Hematopoietic multipotent progenitor cell (in vitro differentiated cells): Measurements from ENCODE around the gene LPAR1. TPM values are rescaled to one million over a fixed set of nuclear protein-coding genes. Genes with fewer than 3 reads are reported as not detected.
"Not testable (repeated sequence)": the region's sequence is repeated elsewhere in the genome, so short reads cannot be mapped to it uniquely, and the experiment has no call there.

Source experiments
- DNase-seq, 3 donors: peaks; one replicate each; pipeline ENCODE4 v3.0.0-alpha.2; 2011 to 2015; ENCODE audit warnings: low read depth in 2 of 3, low spot score in 2 of 3
- total RNA-seq: library from RNA; depleted of rRNA; stranded (reverse); fragments of >200 nt; gene quantifications from one replicate; pipeline ENCODE4 v1.2.3, GENCODE V29; 2012

LPAR1 gene, protein sequence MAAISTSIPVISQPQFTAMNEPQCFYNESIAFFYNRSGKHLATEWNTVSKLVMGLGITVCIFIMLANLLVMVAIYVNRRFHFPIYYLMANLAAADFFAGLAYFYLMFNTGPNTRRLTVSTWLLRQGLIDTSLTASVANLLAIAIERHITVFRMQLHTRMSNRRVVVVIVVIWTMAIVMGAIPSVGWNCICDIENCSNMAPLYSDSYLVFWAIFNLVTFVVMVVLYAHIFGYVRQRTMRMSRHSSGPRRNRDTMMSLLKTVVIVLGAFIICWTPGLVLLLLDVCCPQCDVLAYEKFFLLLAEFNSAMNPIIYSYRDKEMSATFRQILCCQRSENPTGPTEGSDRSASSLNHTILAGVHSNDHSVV
- 0.27 TPM for total RNA-seq

DNA sequence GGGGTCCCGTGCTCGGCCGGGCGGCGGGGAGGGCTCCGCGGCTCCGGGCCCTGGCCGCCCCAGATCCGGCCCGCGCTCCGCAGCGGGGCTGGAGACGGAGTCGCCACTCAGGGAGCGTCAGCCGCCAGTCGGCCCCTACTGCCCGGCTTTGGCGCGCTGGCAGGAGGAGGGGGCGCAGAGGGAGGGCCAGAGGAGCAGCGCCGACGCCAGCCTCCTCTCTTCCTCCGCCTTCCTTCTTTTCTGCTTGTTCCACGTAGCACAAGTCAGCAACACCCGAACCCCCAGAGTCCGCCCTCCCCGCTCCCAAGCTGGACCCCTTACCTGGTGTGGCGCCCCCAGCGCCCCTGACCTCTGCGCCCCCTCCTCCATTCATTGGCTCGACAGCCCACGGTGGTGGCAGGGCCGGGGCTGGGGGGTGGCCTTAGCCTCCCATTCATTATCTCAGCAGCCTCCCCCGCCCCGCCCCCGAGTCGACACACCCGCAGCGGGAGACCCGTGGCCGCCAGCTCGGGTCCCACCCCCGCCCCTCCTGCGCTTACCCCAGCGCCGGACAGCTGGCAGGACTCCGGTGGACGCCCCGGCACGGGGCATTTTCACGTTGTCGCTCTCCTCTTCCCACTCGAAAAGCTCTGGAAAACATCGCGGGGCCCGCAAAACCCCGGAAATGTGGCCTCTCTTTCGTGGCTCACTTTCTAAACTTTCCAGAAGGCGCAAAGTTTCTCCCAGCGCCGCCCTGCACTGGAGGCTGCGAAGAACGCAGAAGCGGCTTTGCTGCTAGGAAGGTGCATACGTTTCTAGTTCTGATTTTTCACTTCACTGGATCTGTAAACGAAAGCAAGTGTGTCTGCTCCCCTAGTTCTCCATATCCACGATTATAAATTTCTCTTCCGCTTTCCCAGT lies at the start of gene LPAR1:
Gene LPAR1 (minus strand): TSS at position 140 of the 900 bp plus-strand sequence. CDS start 66,353 bp downstream, outside the sequence.
- peak in 1 of 3 donors; percentile 50 for DNase-seq

DNA sequence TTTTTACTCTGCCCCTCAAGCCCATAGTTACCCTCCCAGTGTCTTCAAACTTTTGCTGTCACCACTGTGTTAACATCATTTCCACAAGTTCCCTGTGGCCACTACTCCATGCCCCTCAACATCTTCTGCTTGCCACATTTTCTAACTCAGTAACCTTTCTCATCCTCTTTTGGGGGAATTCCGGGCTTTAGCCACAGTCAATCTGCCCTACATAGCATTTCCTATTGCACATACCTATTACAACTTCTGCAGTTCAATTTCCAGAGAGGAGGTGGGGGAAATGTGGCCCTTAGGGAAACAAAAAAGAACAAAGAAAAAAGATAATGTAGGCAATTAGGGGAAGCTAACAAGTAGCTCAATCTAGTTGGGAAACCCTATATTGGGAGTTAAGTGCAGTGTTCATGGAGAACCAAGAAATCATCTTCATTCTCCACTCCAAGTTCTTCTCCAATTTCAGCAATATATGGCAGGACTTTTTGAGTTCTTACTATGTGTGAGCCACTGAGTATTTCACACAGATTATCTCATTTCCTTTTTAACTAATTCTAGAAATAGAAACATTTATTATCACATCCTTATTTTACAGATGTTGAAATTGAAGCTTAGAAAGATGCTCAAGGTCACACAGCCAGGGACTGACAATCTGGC lies 40.2 kb upstream of the LPAR1 start:
- DNase-seq: peak in 1 of 3 donors; percentile 11

DNA sequence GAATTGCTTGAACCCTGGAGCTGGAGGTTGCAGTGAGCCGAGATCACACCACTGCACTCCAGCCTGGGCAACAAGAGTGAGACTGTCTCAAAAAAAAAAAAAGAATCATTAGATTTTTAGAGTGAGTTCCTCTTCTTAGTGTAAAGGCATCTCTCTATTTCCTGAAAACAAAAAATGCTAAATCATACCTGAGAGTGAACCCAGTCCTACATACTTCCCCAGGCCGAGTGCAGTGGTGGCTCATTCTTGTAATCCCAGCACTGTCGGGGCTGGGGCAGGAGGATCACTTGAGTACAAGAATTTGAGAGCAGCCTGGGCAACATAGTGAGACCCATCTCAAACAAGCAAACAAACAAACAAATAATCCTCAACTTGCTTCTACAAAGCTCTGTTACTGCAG lies 38.2 kb upstream of the LPAR1 start:
- peak in 2 of 3 donors; percentile 19 to 71 for DNase-seq

DNA sequence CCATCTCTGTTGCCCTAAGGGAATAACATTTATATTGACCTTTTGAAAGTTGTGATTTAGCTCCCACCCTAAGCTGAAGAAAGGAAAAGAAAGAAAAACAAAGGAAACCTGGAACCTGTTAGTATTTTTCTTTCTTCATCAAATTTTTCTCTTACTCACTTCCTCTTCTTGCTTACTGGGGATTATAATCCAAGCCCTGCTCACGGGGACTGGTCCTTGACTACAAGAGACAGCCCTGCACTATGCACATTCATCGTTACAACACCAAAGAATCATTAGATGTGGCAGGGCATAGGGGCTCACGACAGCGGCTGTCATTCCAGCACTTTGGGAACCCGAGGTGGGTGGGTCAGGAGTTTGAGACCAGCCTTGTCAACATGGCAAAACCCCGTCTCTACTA lies 37.8 kb upstream of the LPAR1 start:
- DNase-seq: no peak

DNA sequence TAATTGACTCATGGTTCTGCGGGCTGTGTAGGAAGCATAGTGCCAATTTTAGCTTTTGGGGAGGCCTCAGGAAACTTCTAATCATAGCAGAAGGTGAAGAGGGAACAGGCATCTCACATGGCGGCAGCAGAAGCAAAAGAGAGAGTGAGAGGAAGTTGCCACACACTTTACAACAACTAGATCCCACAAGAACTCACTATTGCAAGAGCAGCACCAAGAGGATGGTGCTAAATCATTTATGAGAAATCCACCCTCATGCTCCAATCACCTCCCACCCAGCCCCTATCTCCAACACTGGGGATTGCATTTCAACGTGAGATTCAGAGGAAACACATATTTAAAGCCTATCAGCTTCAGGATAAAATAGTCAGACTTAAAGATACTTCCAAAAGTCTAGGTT lies 36.1 kb upstream of the LPAR1 start:
- peak in 1 of 3 donors; percentile 15 for DNase-seq

DNA sequence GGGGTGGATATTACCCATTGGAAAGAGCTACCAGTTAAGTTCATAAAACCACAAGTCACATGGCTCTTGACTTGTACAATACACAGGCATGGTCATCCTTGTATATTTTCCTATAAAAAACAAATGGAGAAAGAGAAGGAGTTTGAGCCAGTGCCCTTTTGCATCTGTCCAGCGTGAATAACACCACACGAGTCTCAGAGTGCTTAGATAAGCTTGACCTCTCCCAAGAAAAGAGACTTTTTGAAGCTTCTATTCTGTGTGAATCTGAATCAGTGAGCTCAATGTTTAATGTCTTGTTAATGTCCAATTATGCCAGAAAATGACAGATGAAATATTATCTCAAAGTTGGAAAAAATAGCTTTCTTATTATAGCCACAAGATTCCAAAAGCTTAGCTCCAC lies 30.9 kb upstream of the LPAR1 start:
- DNase-seq: no peak

DNA sequence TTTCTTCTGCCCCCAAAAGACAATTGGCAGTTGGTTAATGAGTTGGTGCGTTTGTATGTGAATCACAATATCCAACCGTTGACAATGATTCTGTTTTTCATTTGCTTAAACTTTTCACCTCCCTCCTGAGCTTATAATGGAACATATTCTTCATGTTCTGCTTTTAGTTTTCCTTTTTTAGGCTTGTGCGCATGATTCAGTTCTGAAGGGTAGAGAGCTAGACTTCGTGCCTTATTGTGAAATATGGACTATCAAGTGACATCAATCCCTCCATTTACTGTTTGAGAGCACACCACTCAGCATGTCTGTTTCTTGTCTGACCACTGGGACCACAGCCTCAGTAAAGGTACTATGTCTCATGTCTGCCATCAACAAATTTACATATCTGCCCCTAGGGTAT lies 30.5 kb upstream of the LPAR1 start:
- no peak for DNase-seq

DNA sequence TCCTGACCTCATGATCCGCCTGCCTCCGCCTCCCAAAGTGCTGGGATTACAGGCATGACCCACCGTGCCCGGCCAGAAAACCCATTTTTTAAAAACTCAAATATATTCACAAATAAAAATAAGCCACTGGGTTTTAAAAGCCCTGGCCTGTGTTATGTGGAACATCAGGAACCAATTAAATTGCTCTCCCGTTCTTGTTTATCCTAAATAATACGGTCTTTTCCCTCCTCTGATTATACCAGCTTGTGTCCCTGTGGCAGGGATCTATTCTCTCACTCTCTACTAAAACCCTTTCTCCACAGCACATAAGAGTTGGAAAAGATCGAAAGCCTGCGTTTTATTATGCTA lies 30.1 kb upstream of the LPAR1 start:
- DNase-seq: no peak

DNA sequence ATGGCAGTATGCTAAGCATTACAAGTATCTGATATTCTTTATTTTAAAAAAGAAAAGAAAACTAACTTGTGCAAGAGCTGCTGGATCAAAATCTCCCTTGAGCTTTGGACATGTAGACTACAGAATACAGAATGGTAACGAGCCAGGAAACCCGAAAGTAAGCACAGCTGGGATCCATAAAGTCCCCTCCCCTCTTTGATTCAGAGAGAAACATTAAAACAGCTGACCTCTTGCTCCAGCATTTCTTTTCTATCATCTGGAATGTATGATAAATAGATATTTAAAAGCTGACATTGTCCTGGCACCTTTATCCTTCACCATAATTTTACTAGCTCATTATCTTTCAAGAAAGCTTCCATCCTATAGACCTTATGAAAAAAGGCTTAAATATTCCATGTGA lies 28.2 kb upstream of the LPAR1 start:
- DNase-seq: no peak

DNA sequence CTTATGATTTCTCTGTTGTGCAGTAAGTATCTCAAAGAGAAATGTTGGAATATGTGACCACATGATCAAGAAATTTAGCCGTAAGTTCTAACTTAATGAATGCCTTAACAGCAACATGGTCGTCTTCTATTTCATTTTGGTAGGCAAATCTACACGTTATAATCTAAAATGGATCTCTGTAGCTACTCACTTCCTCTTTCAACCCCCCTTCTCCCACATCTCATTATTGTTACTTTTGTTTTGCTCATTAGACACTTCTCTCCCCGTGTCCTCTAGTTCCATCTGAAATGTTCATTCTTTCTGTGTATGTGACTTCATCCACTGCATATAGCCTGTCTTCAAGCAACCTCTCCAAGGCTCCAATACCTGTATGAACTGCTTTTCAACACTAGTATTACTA lies 27.1 kb upstream of the LPAR1 start:
- DNase-seq: peak in 1 of 3 donors; percentile 42

DNA sequence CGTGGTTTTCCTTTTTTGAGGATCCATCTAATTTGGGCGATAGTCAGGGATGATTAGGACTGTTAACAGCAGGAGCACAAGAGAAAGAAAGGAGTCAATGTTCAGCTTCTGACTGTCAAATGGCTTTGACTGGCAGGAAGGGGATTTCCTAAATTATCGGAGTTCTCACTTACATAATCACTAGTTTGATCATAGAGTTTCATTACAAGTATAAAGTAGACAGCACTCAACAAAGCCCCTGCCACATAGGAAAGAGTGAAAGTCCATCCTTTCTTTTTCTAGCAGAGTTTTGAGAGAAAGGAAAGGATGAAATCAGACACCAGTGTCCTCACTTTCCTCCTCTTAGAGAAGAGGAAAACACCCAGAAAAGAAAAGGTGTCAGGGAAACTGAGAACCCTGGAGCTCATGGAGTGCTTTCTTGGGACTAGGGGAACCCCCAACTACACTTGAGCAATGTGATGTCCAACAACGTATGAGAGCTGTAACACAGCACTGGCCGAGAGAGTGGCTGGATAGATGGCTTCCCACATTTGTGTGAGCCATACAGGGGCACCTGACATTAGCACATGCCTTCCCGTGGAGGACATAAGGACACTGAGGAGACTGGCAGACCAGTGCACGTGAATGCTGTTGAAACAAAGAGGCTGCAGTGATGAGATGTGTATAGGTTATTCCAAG lies 26.0 kb upstream of the LPAR1 start:
- DNase-seq: no peak

DNA sequence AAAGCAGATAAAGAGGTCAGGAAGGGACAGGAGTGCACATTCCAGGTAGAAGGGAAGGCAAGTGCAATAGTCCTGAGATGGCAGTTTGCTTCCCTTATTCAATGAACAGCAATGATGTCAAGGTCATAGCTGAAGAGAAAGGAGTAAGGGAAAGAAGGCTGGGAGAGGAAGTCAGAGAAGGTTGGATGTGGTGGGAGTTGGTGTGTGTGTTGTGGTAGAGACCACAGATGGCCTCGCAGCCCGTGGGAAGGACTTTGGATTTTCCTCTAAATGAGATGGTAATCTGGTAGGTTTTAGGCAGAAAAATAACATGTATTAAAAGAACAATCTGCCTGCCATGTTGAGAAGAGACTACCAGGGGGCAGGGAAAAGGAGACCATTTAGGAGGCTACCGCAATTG lies 25.1 kb upstream of the LPAR1 start:
- DNase-seq: no peak

DNA sequence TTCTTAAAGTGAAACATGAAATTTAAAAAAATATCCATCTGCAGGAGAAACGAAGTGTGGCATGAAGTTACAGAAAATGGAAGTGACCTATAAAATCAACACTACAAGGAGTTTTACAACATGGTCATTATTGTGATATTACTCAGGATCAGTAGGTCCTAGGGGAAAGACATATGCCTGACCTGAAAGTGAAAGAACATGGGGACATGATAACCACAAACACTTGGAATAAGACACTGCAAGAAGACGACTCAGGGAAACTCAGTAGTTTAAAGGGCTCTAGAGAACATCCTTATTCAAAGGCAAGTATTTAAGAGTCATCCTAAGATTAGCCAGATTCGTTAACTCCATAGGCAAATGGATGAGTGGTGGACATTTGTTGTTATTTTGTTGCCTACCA lies 19.9 kb upstream of the LPAR1 start:
- no peak for DNase-seq

DNA sequence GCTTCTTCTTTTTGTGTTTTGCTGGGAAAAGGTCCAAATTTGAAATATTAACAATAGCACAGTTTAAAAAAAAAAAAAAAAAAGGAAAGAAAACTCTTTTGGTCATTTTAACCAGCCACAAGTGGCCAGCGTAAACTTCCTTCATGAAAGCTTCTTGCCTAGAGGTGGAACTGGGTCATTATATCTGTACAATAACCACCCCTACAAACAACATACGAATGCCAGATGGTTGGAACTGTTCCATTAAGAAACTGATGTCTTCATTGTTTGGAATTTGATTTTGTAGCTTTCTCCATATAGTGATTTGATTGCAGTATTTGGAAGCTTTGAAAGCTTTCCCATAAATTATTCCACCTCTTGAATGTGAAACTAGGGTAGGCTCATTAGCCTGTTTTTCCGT lies 18.3 kb upstream of the LPAR1 start:
- DNase-seq: no peak

DNA sequence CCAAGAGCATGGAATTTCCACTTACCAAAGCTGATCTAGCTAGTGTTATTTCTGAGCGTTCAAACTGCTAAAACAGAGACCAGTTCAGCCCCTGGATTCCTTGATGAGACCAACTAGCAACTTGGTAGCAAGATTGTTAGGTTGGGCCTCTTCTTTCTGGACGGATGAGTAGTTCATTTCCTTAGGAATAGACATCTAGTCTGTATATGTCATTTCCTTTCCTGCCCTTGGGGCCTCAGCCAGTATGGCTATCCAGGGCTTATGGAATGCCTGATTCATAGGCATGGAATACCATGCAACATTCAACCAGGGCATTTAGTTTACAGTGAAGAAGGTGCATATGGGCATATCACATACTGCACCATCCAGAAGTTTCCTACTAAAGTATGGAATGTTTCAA lies 14.5 kb upstream of the LPAR1 start:
- no peak for DNase-seq

DNA sequence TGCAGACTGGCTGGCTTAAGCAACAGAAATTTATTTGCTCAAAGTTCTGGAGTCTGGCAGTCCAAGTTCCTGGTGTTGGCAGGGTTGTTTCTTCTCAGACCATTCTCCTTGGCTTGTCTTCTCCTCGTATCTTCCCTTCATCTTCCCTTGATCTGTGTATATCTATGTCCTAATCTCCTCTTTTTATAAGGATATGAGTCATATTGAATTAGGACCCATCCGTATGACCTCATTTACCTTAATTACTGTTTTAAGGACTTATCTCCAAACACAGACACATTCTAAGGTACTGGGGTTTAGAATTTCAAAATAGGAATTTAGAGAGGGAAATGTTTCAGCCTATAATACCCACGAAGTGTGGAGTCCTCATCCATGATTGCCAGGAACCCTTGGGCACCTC lies 13.1 kb upstream of the LPAR1 start:
- DNase-seq: no peak

DNA sequence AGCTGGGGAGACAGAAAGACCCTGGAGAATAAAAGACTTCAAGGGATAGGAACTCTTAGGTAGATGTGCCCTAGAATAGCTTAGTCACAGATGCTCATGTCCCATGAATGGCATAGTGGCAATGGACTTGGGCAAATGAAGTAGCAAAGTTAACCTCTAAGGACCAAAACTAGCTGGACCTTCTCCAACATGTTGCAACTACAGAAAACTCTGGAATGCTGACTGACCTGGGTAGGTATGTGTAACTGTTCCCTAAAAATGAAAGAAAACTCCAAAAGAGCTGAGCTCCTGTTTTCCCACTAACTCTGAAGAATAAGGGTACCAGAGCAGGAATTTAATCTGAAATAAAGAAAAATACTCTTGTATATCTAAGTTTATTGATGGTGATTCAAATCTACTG lies 12.5 kb upstream of the LPAR1 start:
- no peak for DNase-seq

DNA sequence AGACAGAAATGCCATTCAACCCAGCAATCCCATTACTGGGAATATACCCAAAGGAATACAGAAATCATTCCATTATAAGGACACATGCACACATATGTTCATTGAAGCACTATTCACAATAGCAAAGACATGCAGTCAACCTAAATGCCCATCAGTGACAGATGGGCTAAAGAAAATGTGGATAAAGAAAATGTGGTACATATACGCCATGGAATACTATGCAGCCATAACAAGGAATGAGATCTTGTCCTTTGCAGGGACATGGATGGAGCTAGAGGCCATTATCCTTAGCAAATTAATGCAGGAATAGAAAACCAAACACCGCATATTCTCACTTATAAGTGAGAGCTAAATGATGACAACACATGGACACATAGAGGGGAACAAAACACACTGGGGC lies 9.0 kb upstream of the LPAR1 start:
- not testable (repeated sequence) for DNase-seq

DNA sequence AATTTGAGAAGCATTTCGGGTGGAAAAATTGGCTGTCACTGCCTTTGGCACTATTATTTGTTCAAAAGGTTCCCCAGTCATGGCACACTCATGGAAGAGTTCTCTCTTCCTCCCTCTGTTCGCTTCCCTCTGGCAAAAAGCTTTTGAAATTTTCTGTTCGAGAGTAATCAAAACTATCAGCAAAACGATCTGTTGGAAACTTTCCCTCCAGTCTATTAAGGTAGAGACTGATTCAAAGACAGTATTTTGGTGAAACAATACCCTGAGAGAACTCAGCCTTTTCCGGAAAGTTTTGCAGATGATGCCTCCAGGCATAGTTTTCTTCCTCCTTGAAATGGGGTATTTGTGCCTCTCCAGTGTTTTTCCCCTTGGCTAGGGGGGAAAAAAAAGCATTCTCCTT lies 3.6 kb upstream of the LPAR1 start:
- DNase-seq: no peak

DNA sequence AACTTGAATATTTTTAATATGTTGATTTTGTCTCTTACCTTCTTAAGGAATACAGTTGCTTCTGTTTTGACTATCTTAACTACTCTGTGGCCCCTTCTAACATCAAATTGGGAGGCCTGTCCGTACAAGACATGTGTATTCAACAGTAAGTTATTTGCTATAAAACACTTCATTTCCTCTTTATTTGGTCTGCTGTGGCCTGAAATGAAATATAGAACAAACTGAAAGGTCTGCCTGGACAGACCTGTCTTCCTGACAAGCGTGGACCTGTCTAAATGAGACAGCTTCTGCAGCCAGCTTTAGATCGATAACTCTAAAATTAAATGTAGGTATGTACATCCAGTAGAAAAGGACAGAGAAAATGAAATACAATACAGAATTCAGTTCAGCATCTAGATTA lies 2.2 kb upstream of the LPAR1 start:
- DNase-seq: no peak
